Endothelial cell of umbilical vein (primary cell): Measurements from ENCODE around the gene AGL. TPM values are rescaled to one million over a fixed set of nuclear protein-coding genes. Genes with fewer than 3 reads are reported as not detected.

Experiments
- BruUV-seq: library from RNA; stranded (reverse); fragments of 400-500 nt; replicated peaks from 2 replicates; lab custom pipeline; 2021; lab: Mats Ljungman, UMichigan
- CTCF ChIA-PET: fragments of 300-600, 350-600 bp; sonication (Branson Sonifier 250); formaldehyde crosslinking; loops from one replicate; lab custom pipeline; 2021; ENCODE audit warnings: antibody characterized with exemption, inconsistent platforms; lab: Charles Lee
- POLR2A ChIA-PET: fragments of 300-600, 350-600 bp; sonication (Branson Sonifier 250); formaldehyde crosslinking; loops from one replicate; lab custom pipeline; 2021; ENCODE audit warnings: antibody characterized with exemption, inconsistent platforms; lab: Charles Lee
- DNase-seq: peaks from one replicate; pipeline ENCODE4 v3.0.0-alpha.2; 2011; ENCODE audit warnings: low read depth, low spot score
- FAIRE-seq: peaks from 2 replicates; lab custom pipeline; 2011; peaks lifted over from hg19 to GRCh38; lab: Jason Lieb, UNC
- H2AFZ ChIP-seq: 2 replicates; pipeline ENCODE4 v1.6.0; 2012; ENCODE audit warnings: low read depth, low read length, control low read depth, inconsistent platforms
- H3K27ac ChIP-seq: 2 replicates; pipeline ENCODE4 v1.5.1; 2011; ENCODE audit warnings: low read depth, mild to moderate bottlenecking, control low read depth, low read length, moderate library complexity; ENCODE audit not compliant: insufficient read depth
- H3K27me3 ChIP-seq, 2 experiments: 2 replicates each; pipeline versions ENCODE4 v1.6.0 to v1.6.1; 2011; ENCODE audit warnings: low read length in 2 of 2, mixed read lengths in 1 of 2; ENCODE audit not compliant: control insufficient read depth in 2 of 2, insufficient read depth in 2 of 2
- H3K36me3 ChIP-seq, 2 experiments: 2 replicates in 1 of 2; 3 replicates in 1 of 2; pipeline ENCODE4 v1.5.1; 2011; ENCODE audit warnings: low read length in 2 of 2, mild to moderate bottlenecking in 1 of 2, moderate library complexity in 1 of 2; ENCODE audit not compliant: control insufficient read depth in 2 of 2, insufficient read depth in 2 of 2; ENCODE audit errors: extremely low read depth in 1 of 2
- H3K4me1 ChIP-seq: 3 replicates; pipeline ENCODE4 v1.5.1; 2011; ENCODE audit warnings: mild to moderate bottlenecking, low read length; ENCODE audit not compliant: control insufficient read depth, insufficient read depth; ENCODE audit errors: extremely low read depth
- H3K4me2 ChIP-seq: 2 replicates; pipeline ENCODE4 v1.6.1; 2011; ENCODE audit warnings: low read length, control low read depth, mixed read lengths; ENCODE audit not compliant: insufficient read depth
- H3K4me3 ChIP-seq, 3 experiments: fragments of 200-600 bp in 1 of 3; sonication (generic), shearing (Covaris generic) in 1 of 3; replicated peaks in 1 of 3; 2 replicates each; pipeline ENCODE4 v1.5.1; 2011 to 2016; ENCODE audit warnings: control low read depth in 3 of 3, low read length in 3 of 3, mild to moderate bottlenecking in 2 of 3, inconsistent platforms in 1 of 3, low read depth in 1 of 3, moderate library complexity in 1 of 3; ENCODE audit not compliant: insufficient read depth in 1 of 3
- H3K79me2 ChIP-seq: 2 replicates; pipeline ENCODE4 v1.6.0; 2012; ENCODE audit warnings: low read length, inconsistent platforms; ENCODE audit not compliant: control insufficient read depth, insufficient read depth
- H3K9ac ChIP-seq: replicated peaks from 2 replicates; pipeline ENCODE3; 2011; ENCODE audit warnings: low read length, control low read depth; ENCODE audit not compliant: insufficient read depth; ENCODE audit errors: extremely low read depth
- H3K9me1 ChIP-seq: replicated peaks from 3 replicates; pipeline ENCODE4 v1.6.0; 2011; ENCODE audit warnings: mild to moderate bottlenecking, low read length; ENCODE audit not compliant: control insufficient read depth, insufficient read depth; ENCODE audit errors: extremely low read depth
- H3K9me3 ChIP-seq: replicated peaks from 2 replicates; pipeline ENCODE4 v1.5.1; 2012; ENCODE audit warnings: low read length, inconsistent platforms; ENCODE audit not compliant: control insufficient read depth, insufficient read depth
- H4K20me1 ChIP-seq: replicated peaks from 2 replicates; pipeline ENCODE3; 2011; ENCODE audit warnings: mild to moderate bottlenecking, low read length; ENCODE audit not compliant: control insufficient read depth, insufficient read depth; ENCODE audit errors: extremely low read depth
- CTCF ChIP-seq, 2 donors: IDR thresholded peaks; 1 replicate in 1 of 2; 2 replicates in 1 of 2; pipeline ENCODE4 v1.5.1; 2011; ENCODE audit warnings: low read length in 2 of 2, mild to moderate bottlenecking in 2 of 2, moderate library complexity in 2 of 2, control low read depth in 1 of 2, inconsistent platforms in 1 of 2, low read depth in 1 of 2; ENCODE audit not compliant: insufficient read depth in 1 of 2; ENCODE audit errors: extremely low read depth in 1 of 2
- EZH2 ChIP-seq: IDR thresholded peaks from 2 replicates; pipeline ENCODE4 v1.6.1; 2012; ENCODE audit warnings: borderline replicate concordance, low read depth, mild to moderate bottlenecking, moderate library complexity, low read length, inconsistent platforms; ENCODE audit not compliant: severe bottlenecking
- FOS ChIP-seq: IDR thresholded peaks from 2 replicates; pipeline ENCODE4 v1.6.1; 2011; ENCODE audit warnings: mild to moderate bottlenecking, low read length, moderate library complexity, borderline replicate concordance; ENCODE audit not compliant: insufficient read depth
- GATA2 ChIP-seq: IDR thresholded peaks from 2 replicates; pipeline ENCODE4 v1.7.0; 2011; ENCODE audit warnings: low read depth, mild to moderate bottlenecking, moderate library complexity, mixed read lengths, low read length; ENCODE audit not compliant: insufficient read length, insufficient read depth
- MYC ChIP-seq: IDR thresholded peaks from one replicate; pipeline ENCODE4 v1.6.1; 2011; ENCODE audit warnings: mild to moderate bottlenecking, low read depth, low read length
- POLR2A ChIP-seq: IDR thresholded peaks from 2 replicates; pipeline ENCODE4 v1.6.1; 2012; ENCODE audit warnings: low read depth, mild to moderate bottlenecking, control low read depth, low read length
- POLR2AphosphoS5 ChIP-seq: IDR thresholded peaks from 2 replicates; pipeline ENCODE4 v1.6.1; 2012; ENCODE audit warnings: low read depth, mild to moderate bottlenecking, control low read depth, low read length, moderate library complexity; ENCODE audit not compliant: insufficient read depth
- dilution Hi-C: fragments of 300-500 bp; cut with MboI; formaldehyde crosslinking; loops from one replicate; pipeline ENCODE4 v1.15.0; 2019; ENCODE audit warnings: low sequenced_read_pairs; ENCODE audit not compliant: extremely low pct_ligation_motif_present
- intact Hi-C: fragments of 100-400 bp; cut with micrococcal nuclease; formaldehyde crosslinking; loops from one replicate; pipeline ENCODE4 v1.10.0; 2022
- polyA plus RNA-seq, 4 experiments: library from polyadenylated mRNA; depleted of rRNA in 3 of 4; stranded (reverse) in 3 of 4; unstranded in 1 of 4; fragments of >200 nt; gene quantifications; 2 replicates each; pipeline versions ENCODE4 v1.2.1 to v1.2.3, GENCODE V29; 2011 to 2012; ENCODE audit warnings: missing spikeins in 1 of 4
- total RNA-seq: library from RNA; stranded (reverse); gene quantifications from 2 replicates; pipeline ENCODE4 v1.2.3, GENCODE V29; 2021
- TF ChIP-seq, protein P1 (sequence below): IDR thresholded peaks from 2 replicates; pipeline ENCODE4 v1.6.1; 2011; ENCODE audit not compliant: insufficient read depth, insufficient read length

AGL gene
- total and polyA plus RNA-seq, 2 donors (not counting 3 experiments of a cell fraction or from before 2014, with no cell fraction given): 1.5 to 10.7 TPM

DNA sequence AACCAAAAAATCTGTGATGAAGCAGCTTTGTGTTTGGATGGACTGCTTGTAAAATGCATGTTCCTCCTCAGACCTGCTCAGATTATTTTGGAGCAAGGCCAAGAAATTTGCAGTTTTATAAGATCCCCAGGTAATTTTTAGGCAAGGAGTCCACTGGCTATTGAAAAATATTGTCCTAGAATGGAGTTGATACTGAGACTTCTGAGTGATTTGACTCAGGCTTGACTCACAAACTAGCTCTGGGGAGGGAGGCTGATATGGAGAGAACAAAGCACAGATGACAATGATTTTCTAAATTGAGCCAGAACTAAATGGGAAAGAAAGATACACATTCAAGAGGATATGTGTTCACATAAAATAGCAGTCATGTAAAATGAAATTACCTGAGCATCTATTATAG is 36.7 kb downstream of the AGL start:
- no peaks in the 10 kb centered on the region for H3K36me3 ChIP-seq
- no peaks in the 10 kb centered on the region for H3K9me1 ChIP-seq
- H3K27me3 ChIP-seq: no peaks in the 10 kb centered on the region
- intact Hi-C loops (no loop called here), dilution Hi-C loops (no loop called here)
- ChIA-PET CTCF (no interaction called here), POLR2A (no interaction called here)
- FAIRE-seq: no peak
- H3K27ac ChIP-seq: no peak overlapping the region
- no peak overlapping the region for H3K4me3 ChIP-seq
- H3K4me1 ChIP-seq: peaks cover 7% of the 10 kb centered on the region
- no peak for TF ChIP-seq GATA2
- TF ChIP-seq POLR2AphosphoS5: no peak
- TF ChIP-seq MYC: no peak
- TF ChIP-seq CTCF (IDR thresholded peaks at IDR 0.05; ENCODE audit: extremely low read depth in 1 of 2, insufficient read depth in 1 of 2, low read depth in 1 of 2, low read length in 2 of 2): no peak
- TF ChIP-seq FOS: no peak
- TF ChIP-seq POLR2A: no peak
- TF ChIP-seq, protein P1, sequence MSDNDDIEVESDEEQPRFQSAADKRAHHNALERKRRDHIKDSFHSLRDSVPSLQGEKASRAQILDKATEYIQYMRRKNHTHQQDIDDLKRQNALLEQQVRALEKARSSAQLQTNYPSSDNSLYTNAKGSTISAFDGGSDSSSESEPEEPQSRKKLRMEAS: no peak
- TF ChIP-seq EZH2: no peak
- H3K4me2 ChIP-seq: no peak overlapping the region
- H3K9ac ChIP-seq: no peak overlapping the region
- DNase-seq: no peak
- BruUV-seq: no TSS peak
- no peaks in the 10 kb centered on the region for H4K20me1 ChIP-seq
- no peak overlapping the region for H2AFZ ChIP-seq
- no peaks in the 10 kb centered on the region for H3K9me3 ChIP-seq
- H3K79me2 ChIP-seq: no peaks in the 10 kb centered on the region
